ENCODE data around the gene PLAA. TPM values are rescaled to one million over a fixed set of nuclear protein-coding genes. Genes with fewer than 3 reads are reported as not detected.
A peak's percentile ranks its signal among the peaks of the same experiment; 100 is the strongest.

PLAA gene
- total RNA-seq, 1 donor from 2014 or later: 26.8 TPM

- H3K4me3 ChIP-seq (ENCODE audit: low read depth, low read length): no peak overlapping the region
- DNase-seq (ENCODE audit: low read depth): no peak
- TF ChIP-seq CTCF (conservative IDR thresholded peaks at IDR 0.05; ENCODE audit: low read depth, low read length): no peak
Observed at GRCh38 chr9:26950521-26950920, 3.5 kb upstream of the PLAA start.

GRCh38 chr9:26949637-26950069 is 2.6 kb upstream of the PLAA start:
- no peak for TF ChIP-seq CTCF (conservative IDR thresholded peaks at IDR 0.05; ENCODE audit: low read depth, low read length)
- H3K4me3 ChIP-seq (ENCODE audit: low read depth, low read length): no peak overlapping the region
- no peak for DNase-seq (ENCODE audit: low read depth)

GRCh38 chr9:26947736-26948135 is 694 bp upstream of the PLAA start:
- TF ChIP-seq CTCF (conservative IDR thresholded peaks at IDR 0.05; ENCODE audit: low read depth, low read length): no peak
- H3K4me3 ChIP-seq (ENCODE audit: low read depth, low read length): peak overlapping the region; percentile 98
- DNase-seq (ENCODE audit: low read depth): no peak

- DNase-seq (ENCODE audit: low read depth): no peak
- peak overlapping the region; percentile 98 for H3K4me3 ChIP-seq (ENCODE audit: low read depth, low read length)
- TF ChIP-seq CTCF (conservative IDR thresholded peaks at IDR 0.05; ENCODE audit: low read depth, low read length): no peak
Observed at GRCh38 chr9:26945591-26945990, 1.5 kb downstream of the PLAA start.

- no peak for TF ChIP-seq CTCF (conservative IDR thresholded peaks at IDR 0.05; ENCODE audit: low read depth, low read length)
- no peak overlapping the region for H3K4me3 ChIP-seq (ENCODE audit: low read depth, low read length)
- no peak for DNase-seq (ENCODE audit: low read depth)
Observed at GRCh38 chr9:26940779-26941178, 6.3 kb downstream of the PLAA start.

GRCh38 chr9:26939955-26940711 is 6.9 kb downstream of the PLAA start:
- DNase-seq (ENCODE audit: low read depth): no peak
- TF ChIP-seq CTCF (conservative IDR thresholded peaks at IDR 0.05; ENCODE audit: low read depth, low read length): no peak
- no peak overlapping the region for H3K4me3 ChIP-seq (ENCODE audit: low read depth, low read length)

- no peak overlapping the region for H3K4me3 ChIP-seq (ENCODE audit: low read depth, low read length)
- no peak for TF ChIP-seq CTCF (conservative IDR thresholded peaks at IDR 0.05; ENCODE audit: low read depth, low read length)
- no peak for DNase-seq (ENCODE audit: low read depth)
Observed at GRCh38 chr9:26937816-26938371, 9.1 kb downstream of the PLAA start.
